ENCODE measurements around the gene HIF3A.

Gene HIF3A

GRCh38 chr19:46386996-46387712, 90.3 kb downstream of the HIF3A start:
- Mint-ChIP-seq H3K9me3 (no peaks in the 10 kb centered on the region), H3K27ac (ENCODE audit: low read depth) (no peak overlapping the region)
- no peak for ATAC-seq (replicated peaks; ENCODE audit: extremely low read depth, poor library complexity, severe bottlenecking)

GRCh38 chr19:46387713-46388130, 90.9 kb downstream of the HIF3A start:
- Mint-ChIP-seq H3K4me3 (no peak overlapping the region), H3K27me3 (no peaks in the 10 kb centered on the region), H3K27ac (ENCODE audit: low read depth) (no peak overlapping the region), H3K36me3 (ENCODE audit: insufficient read depth) (peaks cover 23% of the 10 kb centered on the region), H3K4me1 (peaks cover 8% of the 10 kb centered on the region), H3K9me3 (no peaks in the 10 kb centered on the region)
- ATAC-seq (replicated peaks; ENCODE audit: extremely low read depth, poor library complexity, severe bottlenecking) (no peak), DNase-seq (ENCODE audit: low spot score in 2 of 2) (no peak)

More at GRCh38 chr19:46386996-46387712, 90.3 kb downstream of the HIF3A start:
- H3K4me3 Mint-ChIP-seq: no peak overlapping the region
- H3K36me3 Mint-ChIP-seq (ENCODE audit: insufficient read depth): peaks cover 27% of the 10 kb centered on the region
- H3K4me1 Mint-ChIP-seq: peaks cover 4% of the 10 kb centered on the region
- H3K27me3 Mint-ChIP-seq: no peaks in the 10 kb centered on the region
- no peak for DNase-seq (ENCODE audit: low spot score in 2 of 2)

- H3K27ac Mint-ChIP-seq (ENCODE audit: low read depth): no peak overlapping the region
- H3K36me3 Mint-ChIP-seq (ENCODE audit: insufficient read depth): peaks cover 18% of the 10 kb centered on the region
- DNase-seq (ENCODE audit: low spot score in 2 of 2) (no peak), ATAC-seq (replicated peaks; ENCODE audit: extremely low read depth, poor library complexity, severe bottlenecking) (no peak)
- no peaks in the 10 kb centered on the region for H3K9me3 Mint-ChIP-seq
- no peaks in the 10 kb centered on the region for H3K27me3 Mint-ChIP-seq
- H3K4me1 Mint-ChIP-seq: peaks cover 10% of the 10 kb centered on the region
- no peak overlapping the region for H3K4me3 Mint-ChIP-seq
Measured at GRCh38 chr19:46388311-46389095, 91.7 kb downstream of the HIF3A start.

GRCh38 chr19:46390121-46390858, 93.4 kb downstream of the HIF3A start:
- Mint-ChIP-seq H3K4me1 (peaks cover 10% of the 10 kb centered on the region), H3K4me3 (no peak overlapping the region), H3K36me3 (ENCODE audit: insufficient read depth) (peaks cover 17% of the 10 kb centered on the region), H3K27me3 (no peaks in the 10 kb centered on the region), H3K9me3 (no peaks in the 10 kb centered on the region), H3K27ac (ENCODE audit: low read depth) (no peak overlapping the region)
- DNase-seq (ENCODE audit: low spot score in 2 of 2) (no peak), ATAC-seq (replicated peaks; ENCODE audit: extremely low read depth, poor library complexity, severe bottlenecking) (no peak)

GRCh38 chr19:46390866-46391265, 94.0 kb downstream of the HIF3A start:
- H3K27me3 Mint-ChIP-seq: no peaks in the 10 kb centered on the region
- no peaks in the 10 kb centered on the region for H3K9me3 Mint-ChIP-seq
- peaks cover 10% of the 10 kb centered on the region for H3K4me1 Mint-ChIP-seq
- H3K36me3 Mint-ChIP-seq (ENCODE audit: insufficient read depth): peaks cover 18% of the 10 kb centered on the region
- no peak overlapping the region for H3K27ac Mint-ChIP-seq (ENCODE audit: low read depth)
- H3K4me3 Mint-ChIP-seq: no peak overlapping the region
- DNase-seq (ENCODE audit: low spot score in 2 of 2) (no peak), ATAC-seq (replicated peaks; ENCODE audit: extremely low read depth, poor library complexity, severe bottlenecking) (no peak)

- Mint-ChIP-seq H3K4me1 (peaks cover 10% of the 10 kb centered on the region), H3K27ac (ENCODE audit: low read depth) (no peak overlapping the region), H3K27me3 (no peaks in the 10 kb centered on the region), H3K9me3 (no peaks in the 10 kb centered on the region), H3K36me3 (ENCODE audit: insufficient read depth) (peaks cover 18% of the 10 kb centered on the region), H3K4me3 (no peak overlapping the region)
- DNase-seq (ENCODE audit: low spot score in 2 of 2) (no peak), ATAC-seq (replicated peaks; ENCODE audit: extremely low read depth, poor library complexity, severe bottlenecking) (no peak)
Measured at GRCh38 chr19:46391296-46392251, 94.7 kb downstream of the HIF3A start.

- Mint-ChIP-seq H3K27me3 (no peaks in the 10 kb centered on the region), H3K9me3 (no peaks in the 10 kb centered on the region), H3K27ac (ENCODE audit: low read depth) (no peak overlapping the region), H3K4me1 (peaks cover 10% of the 10 kb centered on the region), H3K36me3 (ENCODE audit: insufficient read depth) (peaks cover 21% of the 10 kb centered on the region), H3K4me3 (no peak overlapping the region)
- ATAC-seq (replicated peaks; ENCODE audit: extremely low read depth, poor library complexity, severe bottlenecking) (no peak), DNase-seq (ENCODE audit: low spot score in 2 of 2) (no peak)
Measured at GRCh38 chr19:46392252-46392801, 95.5 kb downstream of the HIF3A start.

GRCh38 chr19:46392837-46393236, 96.0 kb downstream of the HIF3A start:
- DNase-seq (ENCODE audit: low spot score in 2 of 2) (no peak), ATAC-seq (replicated peaks; ENCODE audit: extremely low read depth, poor library complexity, severe bottlenecking) (no peak)
- Mint-ChIP-seq H3K4me1 (peaks cover 10% of the 10 kb centered on the region), H3K27ac (ENCODE audit: low read depth) (no peak overlapping the region), H3K9me3 (no peaks in the 10 kb centered on the region), H3K27me3 (no peaks in the 10 kb centered on the region), H3K36me3 (ENCODE audit: insufficient read depth) (peaks cover 18% of the 10 kb centered on the region), H3K4me3 (no peak overlapping the region)

Measured in central memory CD8-positive, alpha-beta T cell (primary cell).